ENCODE results near the gene AIF1L.

AIF1L gene

DNA sequence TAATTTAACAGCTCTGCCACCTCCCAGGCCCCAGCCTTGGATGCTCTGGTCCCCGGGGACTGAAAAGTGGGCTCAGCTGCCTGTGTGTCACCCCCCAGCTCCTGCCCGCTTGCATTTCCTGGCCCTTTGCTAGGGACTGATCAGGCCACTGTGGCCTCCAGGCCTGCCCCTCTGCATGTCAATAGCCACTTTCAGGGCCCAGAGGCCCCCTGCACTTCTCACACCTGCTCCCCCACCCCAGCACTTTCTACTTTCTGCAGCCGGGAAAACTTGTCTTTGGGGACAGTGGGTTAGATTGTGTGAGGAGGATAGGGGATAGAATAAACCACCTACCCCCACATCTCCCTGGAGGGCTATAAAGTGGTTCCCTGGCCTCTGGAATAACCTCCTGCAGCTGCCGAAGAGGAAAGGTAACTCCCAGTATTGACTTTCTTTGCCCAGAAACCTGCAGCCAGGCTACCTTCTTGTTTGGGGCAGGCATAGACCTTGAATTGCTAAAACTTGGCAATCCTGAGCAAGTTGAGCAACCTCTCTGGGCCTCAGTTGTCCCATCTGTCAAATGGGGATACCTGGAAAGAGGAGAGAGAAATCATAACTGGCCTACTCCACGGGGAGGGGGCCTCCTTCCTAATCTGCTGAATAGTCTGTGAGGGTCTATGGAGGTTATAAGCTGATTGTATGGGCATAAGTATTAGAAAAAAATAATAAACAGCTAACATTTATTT is 7.8 kb downstream of the AIF1L start:
- DNase-seq (ENCODE audit: extremely low read depth, insufficient read length): no peak
- TF ChIP-seq, protein P1, sequence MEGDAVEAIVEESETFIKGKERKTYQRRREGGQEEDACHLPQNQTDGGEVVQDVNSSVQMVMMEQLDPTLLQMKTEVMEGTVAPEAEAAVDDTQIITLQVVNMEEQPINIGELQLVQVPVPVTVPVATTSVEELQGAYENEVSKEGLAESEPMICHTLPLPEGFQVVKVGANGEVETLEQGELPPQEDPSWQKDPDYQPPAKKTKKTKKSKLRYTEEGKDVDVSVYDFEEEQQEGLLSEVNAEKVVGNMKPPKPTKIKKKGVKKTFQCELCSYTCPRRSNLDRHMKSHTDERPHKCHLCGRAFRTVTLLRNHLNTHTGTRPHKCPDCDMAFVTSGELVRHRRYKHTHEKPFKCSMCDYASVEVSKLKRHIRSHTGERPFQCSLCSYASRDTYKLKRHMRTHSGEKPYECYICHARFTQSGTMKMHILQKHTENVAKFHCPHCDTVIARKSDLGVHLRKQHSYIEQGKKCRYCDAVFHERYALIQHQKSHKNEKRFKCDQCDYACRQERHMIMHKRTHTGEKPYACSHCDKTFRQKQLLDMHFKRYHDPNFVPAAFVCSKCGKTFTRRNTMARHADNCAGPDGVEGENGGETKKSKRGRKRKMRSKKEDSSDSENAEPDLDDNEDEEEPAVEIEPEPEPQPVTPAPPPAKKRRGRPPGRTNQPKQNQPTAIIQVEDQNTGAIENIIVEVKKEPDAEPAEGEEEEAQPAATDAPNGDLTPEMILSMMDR (IDR thresholded peaks at IDR 0.05; ENCODE audit: insufficient read depth, low read length, poor library complexity, severe bottlenecking): no peak
- peaks cover 1% of the 10 kb centered on the region; the same call in 1 of the 2 replicates for H3K27me3 ChIP-seq (replicated peaks; ENCODE audit: control insufficient read depth, insufficient read depth, low read length)
- no peaks in the 10 kb centered on the region for H3K36me3 ChIP-seq (ENCODE audit: control insufficient read depth, insufficient read depth, low read length)
- no peak overlapping the region for H3K4me3 ChIP-seq (replicated peaks; ENCODE audit: low read depth, low read length)

DNA sequence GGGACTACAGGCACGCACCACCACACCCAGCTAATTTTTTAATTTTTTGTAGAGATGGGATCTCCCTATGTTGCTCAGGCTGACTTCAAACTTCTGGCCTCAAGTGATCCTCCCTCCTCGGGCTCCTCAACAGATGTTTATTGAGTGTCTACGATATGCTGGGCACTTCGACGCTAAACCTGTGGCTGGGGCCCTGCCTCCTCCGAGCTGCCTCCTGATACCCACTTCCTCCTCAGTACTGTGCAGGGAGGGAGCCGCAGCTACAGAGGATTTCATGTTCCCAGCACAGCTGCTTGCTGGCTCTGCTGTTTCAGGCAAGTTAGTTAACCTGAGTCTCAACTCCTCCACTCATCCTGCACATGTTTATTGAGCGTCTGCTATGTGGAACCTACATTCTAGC is 9.6 kb downstream of the AIF1L start:
- Histone ChIP-seq H3K36me3 (ENCODE audit: control insufficient read depth, insufficient read depth, low read length) (no peaks in the 10 kb centered on the region), H3K27me3 (replicated peaks; ENCODE audit: control insufficient read depth, insufficient read depth, low read length) (peaks cover 1% of the 10 kb centered on the region; the same call in 1 of the 2 replicates), H3K4me3 (replicated peaks; ENCODE audit: low read depth, low read length) (no peak overlapping the region)
- no peak for DNase-seq (ENCODE audit: extremely low read depth, insufficient read length)
- TF ChIP-seq, protein P1 (IDR thresholded peaks at IDR 0.05; ENCODE audit: insufficient read depth, low read length, poor library complexity, severe bottlenecking): no peak

DNA sequence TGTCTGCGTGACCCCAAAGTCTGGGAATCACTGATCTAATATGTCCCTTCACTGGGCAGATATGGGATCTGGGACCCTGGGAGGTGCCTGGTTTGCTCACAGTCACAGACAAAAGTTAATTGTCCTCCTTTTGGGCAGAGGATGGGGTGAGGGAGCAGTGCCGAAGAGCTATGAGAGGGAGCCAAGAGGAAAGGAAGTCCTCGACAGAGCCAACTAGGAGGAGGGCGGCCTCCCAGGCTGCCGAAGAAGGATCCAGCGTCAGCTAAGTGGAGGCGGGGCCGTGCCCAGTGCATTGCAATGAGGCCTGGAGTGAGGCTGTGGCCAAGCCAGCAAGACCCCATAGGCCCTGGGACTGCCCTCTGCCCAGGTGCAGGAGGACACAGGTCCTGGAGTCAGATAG is 11.4 kb downstream of the AIF1L start:
- H3K4me3 ChIP-seq (replicated peaks; ENCODE audit: low read depth, low read length): no peak overlapping the region
- TF ChIP-seq, protein P1 (IDR thresholded peaks at IDR 0.05; ENCODE audit: insufficient read depth, low read length, poor library complexity, severe bottlenecking): no peak
- H3K27me3 ChIP-seq (replicated peaks; ENCODE audit: control insufficient read depth, insufficient read depth, low read length): peaks cover 1% of the 10 kb centered on the region; the same call in 1 of the 2 replicates
- DNase-seq (ENCODE audit: extremely low read depth, insufficient read length): no peak
- no peaks in the 10 kb centered on the region for H3K36me3 ChIP-seq (ENCODE audit: control insufficient read depth, insufficient read depth, low read length)

DNA sequence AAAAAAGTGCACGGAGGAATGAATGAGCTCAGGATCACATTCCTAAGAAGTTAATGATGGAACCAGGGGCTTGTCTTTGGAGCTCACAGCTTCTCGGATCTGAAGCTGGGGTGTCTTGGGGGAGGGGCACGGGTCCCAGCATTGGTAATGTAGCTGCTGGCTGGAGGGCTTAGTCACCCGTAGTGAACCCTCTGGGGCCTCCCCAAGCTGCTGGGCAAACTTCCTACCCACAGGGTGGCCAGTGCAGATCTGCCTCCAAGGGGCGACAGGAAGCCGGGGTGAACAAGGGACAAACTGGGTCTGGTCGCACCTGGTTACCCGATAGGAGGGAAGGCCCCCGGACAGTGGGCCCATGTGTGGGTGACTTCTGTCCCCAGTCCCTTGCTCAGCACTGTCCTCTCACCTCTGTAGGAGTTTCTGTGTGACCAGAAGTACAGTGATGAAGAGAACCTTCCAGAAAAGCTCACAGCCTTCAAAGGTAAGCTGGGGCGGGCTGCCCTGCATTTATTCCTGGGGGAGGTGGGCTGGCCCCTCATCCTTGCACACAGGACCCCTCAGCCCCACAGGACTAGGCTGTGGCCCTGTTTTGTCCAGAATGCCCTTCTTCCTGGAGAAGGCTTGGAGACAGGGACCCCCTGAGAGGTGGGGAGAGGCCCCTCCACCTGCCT is 15.0 kb downstream of the AIF1L start:
- DNase-seq (ENCODE audit: extremely low read depth, insufficient read length): no peak
- Histone ChIP-seq H3K4me3 (replicated peaks; ENCODE audit: low read depth, low read length) (no peak overlapping the region), H3K27me3 (replicated peaks; ENCODE audit: control insufficient read depth, insufficient read depth, low read length) (peaks cover 1% of the 10 kb centered on the region; the same call in 1 of the 2 replicates), H3K36me3 (ENCODE audit: control insufficient read depth, insufficient read depth, low read length) (no peaks in the 10 kb centered on the region)
- TF ChIP-seq, protein P1 (IDR thresholded peaks at IDR 0.05; ENCODE audit: insufficient read depth, low read length, poor library complexity, severe bottlenecking): no peak

DNA sequence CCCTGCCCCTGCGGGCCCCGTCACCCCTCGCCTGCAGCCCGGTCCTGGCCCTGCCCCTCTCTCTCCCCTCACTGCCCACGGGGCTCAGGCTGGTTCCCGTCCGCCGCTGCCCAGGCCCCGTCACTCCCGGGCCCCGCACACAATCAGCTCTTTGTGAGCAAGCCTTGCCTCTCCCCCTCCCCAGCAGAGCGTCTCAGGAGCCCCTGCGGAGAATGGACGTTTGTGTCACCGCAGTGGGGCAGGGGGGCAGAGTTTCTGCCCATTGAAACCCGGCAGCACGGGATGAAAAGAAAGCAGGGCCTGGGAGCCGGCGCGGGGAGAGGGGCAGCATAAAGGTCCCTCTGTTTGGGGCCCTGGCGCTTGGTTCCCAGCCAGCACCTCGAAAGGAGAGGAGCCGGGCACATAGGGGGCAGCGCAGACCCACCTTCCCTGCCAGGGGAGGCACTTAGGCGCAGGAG is 15.6 kb downstream of the AIF1L start:
- Histone ChIP-seq H3K4me3 (replicated peaks; ENCODE audit: low read depth, low read length) (no peak overlapping the region), H3K27me3 (replicated peaks; ENCODE audit: control insufficient read depth, insufficient read depth, low read length) (no peaks in the 10 kb centered on the region; the same call in 1 of the 2 replicates), H3K36me3 (ENCODE audit: control insufficient read depth, insufficient read depth, low read length) (no peaks in the 10 kb centered on the region)
- no peak for DNase-seq (ENCODE audit: extremely low read depth, insufficient read length)
- TF ChIP-seq, protein P1 (IDR thresholded peaks at IDR 0.05; ENCODE audit: insufficient read depth, low read length, poor library complexity, severe bottlenecking): no peak
